BJ (cell line): ENCODE results near the gene ASCL5. TPM values are rescaled to one million over a fixed set of nuclear protein-coding genes. Genes with fewer than 3 reads are reported as not detected.

Experiments used
- CTCF ChIA-PET: fragments of 350-600 bp; formaldehyde crosslinking; extraction: SDS; loops from one replicate; lab custom pipeline; 2021; ENCODE audit warnings: antibody characterized with exemption, inconsistent platforms; lab: Yijun Ruan, JAX
- POLR2A ChIA-PET: fragments of 300-600 bp; sonication (Branson Sonifier 250); formaldehyde crosslinking; extraction: SDS; loops from one replicate; lab custom pipeline; 2021; ENCODE audit warnings: antibody characterized with exemption; lab: Charles Lee
- DNase-seq: peaks from one replicate; pipeline ENCODE4 v3.0.0-alpha.2; 2011; ENCODE audit warnings: low read depth
- H3K27me3 ChIP-seq: 2 replicates; pipeline ENCODE4 v1.6.0; 2011; ENCODE audit warnings: low read length; ENCODE audit not compliant: control insufficient read depth, insufficient read depth
- H3K36me3 ChIP-seq: 2 replicates; pipeline ENCODE4 v1.5.1; 2011; ENCODE audit warnings: low read length; ENCODE audit not compliant: control insufficient read depth, insufficient read depth
- H3K4me3 ChIP-seq: 2 replicates; pipeline ENCODE4 v1.5.1; 2011; ENCODE audit warnings: low read depth, mild to moderate bottlenecking, control low read depth, low read length
- CTCF ChIP-seq: IDR thresholded peaks from 2 replicates; pipeline ENCODE4 v1.5.1; 2011; ENCODE audit warnings: low read depth, mild to moderate bottlenecking, control low read depth, inconsistent platforms, low read length, moderate library complexity; ENCODE audit not compliant: insufficient read depth
- polyA plus RNA-seq: library from polyadenylated mRNA; depleted of rRNA; stranded (reverse); fragments of >200 nt; gene quantifications from 2 replicates; pipeline ENCODE4 v1.2.3, GENCODE V29; 2011

ASCL5 gene
- polyA plus RNA-seq, 1 experiment, result 0.06 TPM

GRCh38 chr1:201080135-201080534 lies 46.8 kb downstream of the ASCL5 start:
- Histone ChIP-seq H3K36me3 (no peaks in the 10 kb centered on the region), H3K4me3 (no peak overlapping the region), H3K27me3 (peaks cover 6% of the 10 kb centered on the region)
- ChIA-PET CTCF (interaction anchor here (1.6 kb wide), 1 partner anchor 9 kb away, joined by 3 read pairs; no protein-coding TSS in a partner anchor), POLR2A (interaction anchor here (0.7 kb wide), 1 partner anchor 57 kb away, joined by 5 read pairs; no protein-coding TSS in a partner anchor)
- no peak for DNase-seq
- TF ChIP-seq CTCF, result no peak

DNA sequence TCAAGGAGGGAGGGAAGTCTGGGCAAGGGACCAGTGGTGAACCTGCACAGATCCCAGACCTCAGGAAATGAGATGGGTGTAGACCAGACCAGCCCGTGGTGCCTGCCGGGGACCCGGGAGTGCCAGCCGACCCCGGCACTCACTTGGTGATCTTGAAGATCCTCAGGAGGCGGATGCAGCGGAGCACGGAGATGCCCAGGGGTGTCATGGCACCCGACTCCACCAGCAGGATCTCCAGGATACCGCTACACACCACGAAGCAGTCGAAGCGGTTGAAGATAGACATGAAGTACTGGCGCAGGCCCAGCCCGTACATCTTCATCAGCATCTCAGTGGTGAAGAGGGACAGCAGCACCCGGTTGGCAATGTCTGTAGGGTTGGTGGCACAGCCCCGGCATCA lies 49.2 kb downstream of the ASCL5 start:
- H3K36me3 ChIP-seq, result no peaks in the 10 kb centered on the region
- POLR2A ChIA-PET, result no interaction called here
- H3K27me3 ChIP-seq, result no peaks in the 10 kb centered on the region; the same call in none of the 2 replicates
- DNase-seq, result no peak
- no peak for TF ChIP-seq CTCF
- CTCF ChIA-PET, result interaction anchor here (0.9 to 1.1 kb wide), 2 partner anchors 28 to 34 kb away, joined by 3 read pairs; no protein-coding TSS in a partner anchor
- no peak overlapping the region for H3K4me3 ChIP-seq

- Histone ChIP-seq H3K36me3 (no peaks in the 10 kb centered on the region), H3K4me3 (no peak overlapping the region), H3K27me3 (no peaks in the 10 kb centered on the region; the same call in none of the 2 replicates)
- ChIA-PET POLR2A (no interaction called here), CTCF (interaction anchor here (0.6 to 1.1 kb wide), 2 partner anchors 8 to 27 kb away, joined by 3 read pairs; no protein-coding TSS in a partner anchor)
- no peak for DNase-seq
- no peak for TF ChIP-seq CTCF
Observed at GRCh38 chr1:201077116-201077515, 49.9 kb downstream of the ASCL5 start.

DNA sequence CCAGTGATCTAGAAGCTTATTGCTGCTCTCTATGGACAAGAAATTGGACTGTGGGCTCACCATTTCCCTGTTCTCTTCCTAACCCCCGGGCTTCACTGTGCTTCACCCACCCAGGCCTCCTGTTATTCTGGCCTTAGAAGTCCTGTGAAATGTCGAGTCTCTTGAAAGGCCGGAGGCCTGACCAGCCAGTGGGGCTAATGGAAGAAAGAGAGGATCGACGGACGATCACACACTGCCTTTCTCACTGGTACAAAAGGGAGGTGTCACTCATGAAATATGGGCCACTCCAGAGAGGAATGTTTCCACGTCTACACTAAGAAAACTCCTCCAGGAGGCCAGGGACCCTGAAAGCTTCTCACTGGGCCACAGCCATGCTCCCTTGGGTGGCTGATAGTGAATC lies 50.9 kb downstream of the ASCL5 start:
- ChIA-PET CTCF (interaction anchor here (2.3 kb wide), 1 partner anchor 11 kb away, joined by 8 read pairs; no protein-coding TSS in a partner anchor), POLR2A (no interaction called here)
- Histone ChIP-seq H3K4me3 (no peak overlapping the region), H3K36me3 (no peaks in the 10 kb centered on the region), H3K27me3 (peaks cover 1% of the 10 kb centered on the region)
- no peak for TF ChIP-seq CTCF
- DNase-seq, result no peak

DNA sequence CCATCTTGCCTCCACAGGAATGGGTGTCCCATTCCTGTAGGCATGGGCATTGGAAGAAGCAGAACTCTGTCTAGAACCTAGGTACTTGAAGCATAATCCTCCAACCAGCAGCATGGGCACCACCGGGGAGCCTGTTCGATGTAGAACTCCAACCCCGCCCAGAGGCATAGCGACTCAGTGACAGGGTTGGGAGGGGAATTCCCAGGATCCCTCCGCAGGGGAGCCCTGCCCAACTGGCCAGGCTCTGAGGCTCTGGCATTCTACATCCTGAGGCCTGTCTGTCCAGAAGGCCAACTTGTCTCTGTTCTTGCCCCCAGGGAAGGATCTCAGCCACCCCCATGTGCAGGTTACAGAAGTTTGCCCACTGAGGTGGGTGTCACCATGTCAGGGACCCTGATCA lies 53.0 kb downstream of the ASCL5 start:
- no peak for DNase-seq
- ChIA-PET CTCF (interaction anchor here (2.3 kb wide), 1 partner anchor 13 kb away, joined by 8 read pairs; no protein-coding TSS in a partner anchor), POLR2A (no interaction called here)
- TF ChIP-seq CTCF, result no peak
- Histone ChIP-seq H3K27me3 (peaks cover 10% of the 10 kb centered on the region), H3K4me3 (no peak overlapping the region), H3K36me3 (no peaks in the 10 kb centered on the region)
